GM18858 (cell line): ENCODE measurements around the gene MAST4.

Experiments
- ATAC-seq: cut with Tn5 transposase; IDR thresholded peaks from one replicate; pipeline ENCODE4 v1.9.1; 2021; ENCODE audit not compliant: unreplicated experiment

The MAST4 gene

GRCh38 chr5:67005737-67006499, 409.7 kb downstream of the MAST4 start:
- ATAC-seq, result no peak

GRCh38 chr5:67006500-67006848, 410.3 kb downstream of the MAST4 start:
- no peak for ATAC-seq

GRCh38 chr5:67009028-67009427, 412.8 kb downstream of the MAST4 start:
- no peak for ATAC-seq

GRCh38 chr5:67010684-67011409, 414.7 kb downstream of the MAST4 start:
- ATAC-seq, result no peak

- ATAC-seq, result no peak
Measured at GRCh38 chr5:67011422-67011821, 415.2 kb downstream of the MAST4 start.

GRCh38 chr5:67012171-67012570, 416.0 kb downstream of the MAST4 start:
- ATAC-seq, result no peak

GRCh38 chr5:67013719-67014118, 417.5 kb downstream of the MAST4 start:
- ATAC-seq, result no peak

GRCh38 chr5:67014191-67014590, 418.0 kb downstream of the MAST4 start:
- ATAC-seq, result no peak

- no peak for ATAC-seq
Measured at GRCh38 chr5:67014957-67015400, 418.8 kb downstream of the MAST4 start.

- ATAC-seq, result no peak
Measured at GRCh38 chr5:67015541-67016191, 419.5 kb downstream of the MAST4 start.

GRCh38 chr5:67019065-67019845, 423.1 kb downstream of the MAST4 start:
- no peak for ATAC-seq

GRCh38 chr5:67020096-67020615, 424.0 kb downstream of the MAST4 start:
- no peak for ATAC-seq

- no peak for ATAC-seq
Measured at GRCh38 chr5:67021031-67021430, 424.8 kb downstream of the MAST4 start.

- no peak for ATAC-seq
Measured at GRCh38 chr5:67021521-67021920, 425.3 kb downstream of the MAST4 start.

GRCh38 chr5:67021962-67022361, 425.8 kb downstream of the MAST4 start:
- ATAC-seq, result no peak

GRCh38 chr5:67025457-67025856, 429.3 kb downstream of the MAST4 start:
- ATAC-seq, result no peak

GRCh38 chr5:67026278-67026677, 430.1 kb downstream of the MAST4 start:
- ATAC-seq, result no peak

- no peak for ATAC-seq
Measured at GRCh38 chr5:67027171-67027570, 431.0 kb downstream of the MAST4 start.

- ATAC-seq, result no peak
Measured at GRCh38 chr5:67028371-67028770, 432.2 kb downstream of the MAST4 start.

- ATAC-seq, result no peak
Measured at GRCh38 chr5:67028941-67029340, 432.7 kb downstream of the MAST4 start.

- no peak for ATAC-seq
Measured at GRCh38 chr5:67029481-67029880, 433.3 kb downstream of the MAST4 start.
